Upper lobe of left lung (tissue), 6 donors: ENCODE data around the gene NBEAL1. TPM values are rescaled to one million over a fixed set of nuclear protein-coding genes. Genes with fewer than 3 reads are reported as not detected.

Source experiments
- ATAC-seq, 2 donors: fragments of 200-7000 bp; cut with Tn5 transposase; one replicate each; pipeline ENCODE4 v1.9.1; 2022; ENCODE audit warnings: mild to moderate bottlenecking in 2 of 2, moderate library complexity in 2 of 2; ENCODE audit not compliant: low FRiP score in 2 of 2
- DNase-seq, 2 donors: peaks; one replicate each; pipeline ENCODE4 v3.0.0-alpha.2; 2019 to 2020
- H3K27ac ChIP-seq, 4 donors: fragments of 200-600 bp; sonication (generic); one replicate each; pipeline ENCODE4 v1.5.1; 2016 to 2019
- H3K27me3 ChIP-seq, 4 donors: fragments of 200-600 bp; sonication (generic); one replicate each; pipeline ENCODE4 v1.5.1; 2017 to 2019
- H3K36me3 ChIP-seq, 4 donors: fragments of 200-600 bp; sonication (generic); one replicate each; pipeline ENCODE4 v1.5.1; 2016 to 2019
- H3K4me1 ChIP-seq, 4 donors: fragments of 200-600 bp; sonication (generic); one replicate each; pipeline ENCODE4 v1.5.1; 2018 to 2019
- H3K4me3 ChIP-seq, 4 donors: fragments of 200-600 bp; sonication (generic); one replicate each; pipeline ENCODE4 v1.5.1; 2017 to 2019; ENCODE audit warnings: mild to moderate bottlenecking in 2 of 4, moderate library complexity in 1 of 4
- H3K9me3 ChIP-seq, 4 donors: fragments of 200-600 bp; sonication (generic); one replicate each; pipeline ENCODE4 v1.5.1; 2018 to 2019
- EP300 ChIP-seq, 4 donors: sonication (generic); formaldehyde crosslinking; IDR thresholded peaks; one replicate each; pipeline ENCODE4 v1.5.1; 2017; ENCODE audit warnings: antibody characterized with exemption in 4 of 4, control low read depth in 2 of 4
- POLR2A ChIP-seq, 4 donors: fragments of 450-650 bp; IDR thresholded peaks; one replicate each; pipeline ENCODE4 v1.5.1; 2016 to 2017; ENCODE audit warnings: antibody characterized with exemption in 4 of 4, mild to moderate bottlenecking in 2 of 4
- POLR2AphosphoS5 ChIP-seq, 2 donors: sonication (generic); formaldehyde crosslinking; IDR thresholded peaks; one replicate each; pipeline ENCODE4 v1.5.1; 2017; ENCODE audit warnings: antibody characterized with exemption in 2 of 2
- WGBS, 2 donors: methylation state at CpG; one replicate each; pipeline ENCODE4 v1.1.5; 2017 to 2018; 5-methylcytosine and 5-hydroxymethylcytosine counted together
- total RNA-seq, 6 donors: library from RNA; depleted of rRNA in 4 of 6; stranded (reverse); fragments of >200 nt in 4 of 6; gene quantifications; one replicate each; pipeline versions ENCODE4 v1.1.0 to v1.2.1, GENCODE V29; 2016 to 2021
- TF ChIP-seq, protein P1 (sequence below), 6 experiments: fragments of 450-650 bp in 4 of 6; fragments of 200-600 bp in 2 of 6; sonication (generic) in 2 of 6; IDR thresholded peaks; one replicate each; pipeline ENCODE4 v1.5.1; 2016 to 2019; ENCODE audit warnings: antibody characterized with exemption in 6 of 6
- donor health status: DM: no; HTN: no; CAD: no; lungs with moderate emphysema.
- donor health status: DM: no; HTN: yes; CAD: no; lungs with severe emphysema.

Gene NBEAL1
- total RNA-seq, 6 donors from 2014 or later = 37.0 to 92.2 (median 64.9) TPM

DNA sequence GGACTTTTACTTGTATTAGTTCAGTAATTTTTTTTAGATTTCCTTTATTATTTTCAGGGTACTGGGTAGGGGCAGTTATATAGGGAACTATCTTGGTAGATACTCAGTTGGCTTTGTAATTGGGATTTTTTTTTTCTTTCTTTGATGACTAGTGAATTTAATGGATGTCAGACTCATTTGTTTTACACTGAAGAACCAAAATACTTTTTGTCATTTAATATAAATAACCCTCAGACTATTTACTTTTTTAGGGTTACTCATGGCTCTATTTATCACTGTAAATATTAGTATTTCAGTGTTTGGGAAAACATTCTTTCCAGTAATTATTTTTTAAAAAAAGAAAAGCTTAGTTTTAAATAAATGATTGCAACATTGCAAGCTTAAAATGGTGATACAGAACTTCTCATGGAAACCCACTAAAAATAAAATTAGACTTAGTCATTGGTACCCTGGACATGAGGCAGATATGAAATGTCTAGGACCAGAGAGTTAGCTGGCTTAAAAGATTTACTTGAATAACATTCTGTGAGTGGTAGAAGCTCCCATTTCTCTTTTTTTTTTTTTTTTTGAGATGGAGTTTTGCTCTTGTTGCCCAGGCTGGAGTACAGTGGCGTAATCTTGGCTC is 149.7 kb downstream of the NBEAL1 start:
- Histone ChIP-seq H3K36me3 (peaks cover 0 to 32% (median 18%) of the 10 kb centered on the region in 4 donors), H3K27me3 (no peaks in the 10 kb centered on the region), H3K27ac (no peak overlapping the region), H3K4me1 (no peaks in the 10 kb centered on the region), H3K4me3 (no peak overlapping the region), H3K9me3 (no peaks in the 10 kb centered on the region)
- ATAC-seq = no peak
- no peak for DNase-seq
- TF ChIP-seq POLR2A (IDR thresholded peaks at IDR 0.05) (no peak), EP300 (IDR thresholded peaks at IDR 0.05) (no peak), POLR2AphosphoS5 (IDR thresholded peaks at IDR 0.05) (no peak)
- TF ChIP-seq, protein P1, sequence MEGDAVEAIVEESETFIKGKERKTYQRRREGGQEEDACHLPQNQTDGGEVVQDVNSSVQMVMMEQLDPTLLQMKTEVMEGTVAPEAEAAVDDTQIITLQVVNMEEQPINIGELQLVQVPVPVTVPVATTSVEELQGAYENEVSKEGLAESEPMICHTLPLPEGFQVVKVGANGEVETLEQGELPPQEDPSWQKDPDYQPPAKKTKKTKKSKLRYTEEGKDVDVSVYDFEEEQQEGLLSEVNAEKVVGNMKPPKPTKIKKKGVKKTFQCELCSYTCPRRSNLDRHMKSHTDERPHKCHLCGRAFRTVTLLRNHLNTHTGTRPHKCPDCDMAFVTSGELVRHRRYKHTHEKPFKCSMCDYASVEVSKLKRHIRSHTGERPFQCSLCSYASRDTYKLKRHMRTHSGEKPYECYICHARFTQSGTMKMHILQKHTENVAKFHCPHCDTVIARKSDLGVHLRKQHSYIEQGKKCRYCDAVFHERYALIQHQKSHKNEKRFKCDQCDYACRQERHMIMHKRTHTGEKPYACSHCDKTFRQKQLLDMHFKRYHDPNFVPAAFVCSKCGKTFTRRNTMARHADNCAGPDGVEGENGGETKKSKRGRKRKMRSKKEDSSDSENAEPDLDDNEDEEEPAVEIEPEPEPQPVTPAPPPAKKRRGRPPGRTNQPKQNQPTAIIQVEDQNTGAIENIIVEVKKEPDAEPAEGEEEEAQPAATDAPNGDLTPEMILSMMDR (IDR thresholded peaks at IDR 0.05) = no peak
- WGBS, 2 donors = 90 to 96% methylated on average over 1 of the region's 1 CpG

DNA sequence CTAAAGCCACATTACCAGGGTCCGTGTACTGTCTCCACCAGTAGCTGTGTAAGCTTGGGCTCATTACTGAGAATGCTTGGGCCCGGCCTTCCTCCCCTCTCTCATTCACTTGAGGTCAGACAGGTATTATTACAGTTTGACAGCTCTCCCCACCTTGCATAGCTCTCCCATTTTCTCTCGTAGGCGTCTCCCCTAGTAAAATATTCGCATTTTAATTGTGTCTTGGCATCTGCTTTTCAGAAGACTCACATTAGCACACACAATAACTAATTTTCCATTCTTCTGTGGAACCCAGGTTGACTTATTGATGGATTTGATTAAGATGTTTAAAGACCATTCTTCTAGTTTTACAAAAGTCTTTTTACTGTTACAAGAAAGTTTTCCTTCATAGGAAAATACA is 153.1 kb downstream of the NBEAL1 start:
- Histone ChIP-seq H3K36me3 (peaks cover 0 to 50% (median 11%) of the 10 kb centered on the region in 4 donors), H3K4me1 (no peaks in the 10 kb centered on the region), H3K9me3 (no peaks in the 10 kb centered on the region), H3K4me3 (no peak overlapping the region), H3K27me3 (no peaks in the 10 kb centered on the region), H3K27ac (no peak overlapping the region)
- ATAC-seq (no peak), DNase-seq (no peak)
- 97% methylated on average over 5 of the region's 5 CpGs for WGBS, 2 donors
- TF ChIP-seq, protein P1 (IDR thresholded peaks at IDR 0.05) = no peak

DNA sequence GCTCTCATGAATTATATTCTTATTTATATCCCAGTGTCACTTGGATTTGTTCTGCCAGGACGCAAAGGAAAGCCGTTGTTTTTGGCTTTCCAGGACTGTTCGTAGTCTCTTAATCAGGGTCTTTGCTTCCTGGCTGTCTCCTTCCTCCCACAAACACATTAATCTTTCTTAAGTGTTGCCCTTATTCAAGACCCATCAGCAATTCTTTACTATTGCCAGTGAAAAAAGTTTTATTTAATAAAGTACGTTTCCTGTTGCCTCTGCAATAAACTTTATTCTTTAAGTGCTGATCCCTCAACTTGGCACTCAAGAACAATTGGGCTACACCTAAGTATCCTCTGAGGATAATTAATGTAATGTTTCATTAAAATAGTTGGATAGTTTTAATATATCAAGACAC is 155.8 kb downstream of the NBEAL1 start:
- WGBS, 2 donors = 68 to 74% methylated on average over 4 of the region's 4 CpGs
- TF ChIP-seq EP300 (IDR thresholded peaks at IDR 0.05) (no peak), POLR2AphosphoS5 (IDR thresholded peaks at IDR 0.05) (no peak), POLR2A (IDR thresholded peaks at IDR 0.05) (no peak)
- TF ChIP-seq, protein P1 (IDR thresholded peaks at IDR 0.05) = no peak
- H3K36me3 ChIP-seq = peaks cover 0 to 60% (median 8%) of the 10 kb centered on the region in 4 donors
- H3K4me3 ChIP-seq = no peak overlapping the region
- H3K4me1 ChIP-seq = no peaks in the 10 kb centered on the region
- ATAC-seq (no peak), DNase-seq (no peak)
- no peaks in the 10 kb centered on the region for H3K9me3 ChIP-seq
- no peaks in the 10 kb centered on the region for H3K27me3 ChIP-seq
- no peak overlapping the region for H3K27ac ChIP-seq

DNA sequence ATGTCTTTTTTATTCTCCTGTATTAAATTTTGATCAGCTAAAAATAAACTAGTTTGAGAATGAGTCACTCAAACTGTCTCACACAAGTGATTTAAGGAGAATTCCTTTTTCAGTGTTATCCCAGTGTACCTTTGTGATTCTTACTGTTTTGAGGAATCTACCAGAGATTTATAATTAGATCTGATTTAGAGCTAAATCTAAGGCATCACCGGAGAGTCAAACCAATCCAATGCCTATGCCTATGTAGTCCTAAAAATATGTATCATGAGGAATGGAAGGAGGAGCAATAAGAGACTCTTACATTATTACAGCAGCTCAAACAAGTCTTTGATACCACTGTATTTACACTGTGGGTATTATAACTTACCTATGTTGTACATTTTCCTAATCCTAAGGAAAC is 160.7 kb downstream of the NBEAL1 start:
- Histone ChIP-seq H3K36me3 (peaks cover 0 to 52% (median 6%) of the 10 kb centered on the region in 4 donors), H3K4me3 (no peak overlapping the region), H3K27ac (no peak overlapping the region), H3K4me1 (no peaks in the 10 kb centered on the region), H3K9me3 (no peaks in the 10 kb centered on the region), H3K27me3 (no peaks in the 10 kb centered on the region)
- whole genome bisulfite sequencing, 2 donors = 84 to 94% methylated on average over 1 of the region's 1 CpG
- no peak for DNase-seq
- TF ChIP-seq POLR2A (IDR thresholded peaks at IDR 0.05) = no peak
- TF ChIP-seq, protein P1 (IDR thresholded peaks at IDR 0.05) = no peak
- TF ChIP-seq EP300 (IDR thresholded peaks at IDR 0.05) = no peak
- no peak for ATAC-seq

DNA sequence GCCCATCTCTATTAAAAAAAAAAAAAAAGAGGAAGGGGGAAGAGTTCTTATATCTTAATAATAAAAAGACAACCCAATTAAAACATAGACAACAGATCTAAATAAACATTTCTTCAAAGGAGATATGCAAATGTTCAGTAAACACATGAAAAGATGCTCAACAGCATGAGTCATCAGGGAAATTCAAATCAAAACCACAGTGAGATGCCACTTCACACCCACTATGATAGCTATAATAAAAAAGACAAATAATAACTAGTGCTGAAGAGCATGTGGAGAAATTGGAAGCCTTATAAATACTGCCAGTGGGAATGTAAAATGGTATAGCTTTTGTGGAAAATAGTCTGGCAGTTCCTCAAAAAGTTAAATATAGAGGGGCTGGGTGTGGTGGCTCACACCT is 162.7 kb downstream of the NBEAL1 start:
- Histone ChIP-seq H3K27ac (no peak overlapping the region), H3K4me3 (no peak overlapping the region), H3K27me3 (no peaks in the 10 kb centered on the region), H3K36me3 (peaks cover 5 to 62% (median 13%) of the 10 kb centered on the region in 4 donors), H3K9me3 (no peaks in the 10 kb centered on the region), H3K4me1 (no peaks in the 10 kb centered on the region)
- TF ChIP-seq, protein P1 (IDR thresholded peaks at IDR 0.05) = no peak
- TF ChIP-seq POLR2AphosphoS5 (IDR thresholded peaks at IDR 0.05) = no peak
- no peak for TF ChIP-seq POLR2A (IDR thresholded peaks at IDR 0.05)
- no peak for TF ChIP-seq EP300 (IDR thresholded peaks at IDR 0.05)
- ATAC-seq = no peak
- DNase-seq = no peak
